WTC11 (cell line): Measurements from ENCODE around the gene GDNF. TPM values are rescaled to one million over a fixed set of nuclear protein-coding genes. Genes with fewer than 3 reads are reported as not detected.

ENCODE experiments used
- ATAC-seq: fragments of 200-7000 bp; cut with Tn5 transposase; 2 replicates; pipeline ENCODE4 v1.10.0; 2021; ENCODE audit warnings: mild to moderate bottlenecking, moderate library complexity
- CTCF ChIA-PET: fragments of 300-600 bp; sonication (Branson Sonifier 250); formaldehyde crosslinking; loops from one replicate; lab custom pipeline; 2021; ENCODE audit warnings: antibody characterized with exemption; lab: Charles Lee
- POLR2A ChIA-PET: fragments of 350-600 bp; sonication (Branson Sonifier 250); formaldehyde crosslinking; loops from one replicate; lab custom pipeline; 2021; ENCODE audit warnings: antibody characterized with exemption; lab: Charles Lee
- DNase-seq: peaks from one replicate; pipeline ENCODE4 v3.0.0; 2021; ENCODE audit warnings: low spot score
- H3K27ac Mint-ChIP-seq: 2 replicates; pipeline ENCODE4 v1.8.0; 2021; ENCODE audit warnings: mixed read lengths
- H3K27me3 Mint-ChIP-seq: 2 replicates; pipeline ENCODE4 v1.8.0; 2021; ENCODE audit warnings: low read depth, mild to moderate bottlenecking, moderate library complexity, mixed read lengths
- H3K36me3 Mint-ChIP-seq: 2 replicates; pipeline ENCODE4 v1.8.0; 2021; ENCODE audit warnings: mixed read lengths
- H3K4me1 Mint-ChIP-seq: 2 replicates; pipeline ENCODE4 v1.8.0; 2022; ENCODE audit warnings: mixed read lengths
- H3K4me3 Mint-ChIP-seq: 2 replicates; pipeline ENCODE4 v1.8.0; 2021; ENCODE audit warnings: mild to moderate bottlenecking, moderate library complexity, mixed read lengths
- H3K9me3 Mint-ChIP-seq: 2 replicates; pipeline ENCODE4 v1.8.0; 2021; ENCODE audit warnings: mixed read lengths
- ATF1 ChIP-seq: sonication (generic); formaldehyde crosslinking; IDR thresholded peaks from 2 replicates; pipeline ENCODE4 v1.8.1; 2023; ENCODE audit warnings: mild to moderate bottlenecking, moderate library complexity, missing genetic modification reagents
- CTCF ChIP-seq: fragments of 200-600 bp; IDR thresholded peaks from 2 replicates; pipeline ENCODE4 v1.8.0; 2022; ENCODE audit warnings: antibody characterized with exemption
- FOXJ3 ChIP-seq: sonication (generic); formaldehyde crosslinking; IDR thresholded peaks from 2 replicates; pipeline ENCODE4 v1.9.0; 2021; ENCODE audit warnings: missing genetic modification reagents, mild to moderate bottlenecking, borderline replicate concordance
- FOXP1 ChIP-seq: sonication (generic); formaldehyde crosslinking; IDR thresholded peaks from 2 replicates; pipeline ENCODE4 v1.8.0; 2022; ENCODE audit warnings: missing genetic modification reagents, mild to moderate bottlenecking, moderate library complexity, borderline replicate concordance
- GTF2I ChIP-seq: fragments of 250-450 bp; sonication (Bioruptor Pico); conservative IDR thresholded peaks from 2 replicates; pipeline ENCODE4 v1.4.0; 2021; ENCODE audit warnings: mild to moderate bottlenecking
- IRF2 ChIP-seq: sonication (generic); formaldehyde crosslinking; IDR thresholded peaks from 2 replicates; pipeline ENCODE4 v1.8.0; 2022; ENCODE audit warnings: low read depth, missing genetic modification reagents, borderline replicate concordance
- PREB ChIP-seq: sonication (generic); formaldehyde crosslinking; IDR thresholded peaks from 2 replicates; pipeline ENCODE4 v1.8.1; 2022; ENCODE audit warnings: mild to moderate bottlenecking, missing genetic modification reagents, moderate library complexity, borderline replicate concordance
- RORB ChIP-seq: fragments of 250-450 bp; sonication (Bioruptor Pico); IDR thresholded peaks from 2 replicates; pipeline ENCODE4 v1.9.0; 2021; ENCODE audit warnings: mild to moderate bottlenecking
- STAT6 ChIP-seq: sonication (generic); formaldehyde crosslinking; conservative IDR thresholded peaks from 2 replicates; pipeline ENCODE4 v1.8.1; 2023; ENCODE audit warnings: mild to moderate bottlenecking, low read depth, missing genetic modification reagents, moderate library complexity
- USF1 ChIP-seq: sonication (generic); formaldehyde crosslinking; IDR thresholded peaks from 2 replicates; pipeline ENCODE4 v1.8.0; 2022; ENCODE audit warnings: mild to moderate bottlenecking, missing genetic modification reagents
- USF2 ChIP-seq: sonication (generic); formaldehyde crosslinking; IDR thresholded peaks from 2 replicates; pipeline ENCODE4 v1.8.1; 2023; ENCODE audit warnings: mild to moderate bottlenecking, missing genetic modification reagents, moderate library complexity
- ZNF317 ChIP-seq: sonication (generic); formaldehyde crosslinking; IDR thresholded peaks from 2 replicates; pipeline ENCODE4 v1.8.1; 2023; ENCODE audit warnings: low read depth, mild to moderate bottlenecking, moderate library complexity, missing genetic modification reagents, borderline replicate concordance
- total RNA-seq: library from RNA; stranded (reverse); gene quantifications from 3 replicates; pipeline ENCODE4 v1.2.3, GENCODE V29; 2021

GDNF gene
- total RNA-seq, 1 experiment from 2014 or later: 4.7 TPM

GRCh38 chr5:37860206-37860605 lies 20.4 kb upstream of the GDNF start:
- H3K36me3 Mint-ChIP-seq: no peaks in the 10 kb centered on the region
- TF ChIP-seq USF2 (no peak), GTF2I (CRISPR knock-in tag) (no peak), FOXJ3 (no peak)
- ChIA-PET CTCF (no interaction called here), POLR2A (no interaction called here)
- no peak overlapping the region for H3K4me3 Mint-ChIP-seq
- no peak overlapping the region for H3K27ac Mint-ChIP-seq
- H3K4me1 Mint-ChIP-seq: no peaks in the 10 kb centered on the region
- peaks cover 6% of the 10 kb centered on the region for H3K9me3 Mint-ChIP-seq
- DNase-seq: no peak
- no peak for ATAC-seq
- H3K27me3 Mint-ChIP-seq: no peaks in the 10 kb centered on the region

GRCh38 chr5:37859805-37860204 lies 20.0 kb upstream of the GDNF start:
- CTCF ChIA-PET: no interaction called here
- H3K27me3 Mint-ChIP-seq: no peaks in the 10 kb centered on the region

More at GRCh38 chr5:37859805-37860204, 20.0 kb upstream of the GDNF start:
- POLR2A ChIA-PET: no interaction called here
- TF ChIP-seq USF1 (CRISPR knock-in tag) (no peak), CTCF (no peak), ATF1 (CRISPR knock-in tag) (no peak), STAT6 (CRISPR knock-in tag) (no peak), IRF2 (CRISPR knock-in tag) (no peak), RORB (CRISPR knock-in tag) (no peak), ZNF317 (CRISPR knock-in tag) (no peak), FOXP1 (CRISPR knock-in tag) (no peak), PREB (no peak)
- no peak for ATAC-seq
- peaks cover 3% of the 10 kb centered on the region; the same call in 1 of the 2 replicates for H3K36me3 Mint-ChIP-seq
- no peaks in the 10 kb centered on the region for H3K4me1 Mint-ChIP-seq
- H3K4me3 Mint-ChIP-seq: no peak overlapping the region
- H3K27ac Mint-ChIP-seq: no peak overlapping the region
- H3K9me3 Mint-ChIP-seq: peaks cover 10% of the 10 kb centered on the region
- no peak for DNase-seq
